ENCODE measurements around the gene FARP1. TPM values are rescaled to one million over a fixed set of nuclear protein-coding genes. Genes with fewer than 3 reads are reported as not detected.

The FARP1 gene
- polyA plus RNA-seq, 2 of the 4 experiments (the other 2 are of a cell fraction) = 9.4 to 13.0 TPM

GRCh38 chr13:98109226-98109853 lies 33.6 kb upstream of the FARP1 start:
- ChIA-PET POLR2A (no interaction called here), CTCF (interaction anchor here (2.9 kb wide), 1 partner anchor 9 kb away, joined by 10 read pairs; no protein-coding TSS in a partner anchor)
- no peak for TF ChIP-seq HEYL (CRISPR knock-in tag; IDR thresholded peaks at IDR 0.05)
- no peak for TF ChIP-seq TFCP2L1 (CRISPR knock-in tag; IDR thresholded peaks at IDR 0.05)
- no peak for TF ChIP-seq ZSCAN20 (CRISPR knock-in tag; IDR thresholded peaks at IDR 0.05)
- no peak for TF ChIP-seq CBX2 (IDR thresholded peaks at IDR 0.05; ENCODE audit: borderline replicate concordance, low read depth)
- no peak for TF ChIP-seq RFX5 (IDR thresholded peaks at IDR 0.05)
- no peak for TF ChIP-seq MYC (IDR thresholded peaks at IDR 0.05; ENCODE audit: borderline replicate concordance, low read length)
- TF ChIP-seq CHD4 (IDR thresholded peaks at IDR 0.05; ENCODE audit: borderline replicate concordance) = no peak
- no peak for TF ChIP-seq MAZ (IDR thresholded peaks at IDR 0.05; ENCODE audit: borderline replicate concordance, low read depth, low read length)
- no peak for TF ChIP-seq RARB (CRISPR knock-in tag; IDR thresholded peaks at IDR 0.05)
- no peak for TF ChIP-seq MAFK (IDR thresholded peaks at IDR 0.05; ENCODE audit: partially characterized antibody)
- no peak for TF ChIP-seq RAD21 (conservative IDR thresholded peaks at IDR 0.05 in 1 of 2, IDR thresholded peaks at IDR 0.05 in 1 of 2)
- TF ChIP-seq RCOR1 (IDR thresholded peaks at IDR 0.05; ENCODE audit: low read depth, low read length) = no peak
- TF ChIP-seq CEBPB (IDR thresholded peaks at IDR 0.05) = no peak
- no peak for TF ChIP-seq ESRRA (IDR thresholded peaks at IDR 0.05; ENCODE audit: borderline replicate concordance, low read length)
- TF ChIP-seq, protein P1, sequence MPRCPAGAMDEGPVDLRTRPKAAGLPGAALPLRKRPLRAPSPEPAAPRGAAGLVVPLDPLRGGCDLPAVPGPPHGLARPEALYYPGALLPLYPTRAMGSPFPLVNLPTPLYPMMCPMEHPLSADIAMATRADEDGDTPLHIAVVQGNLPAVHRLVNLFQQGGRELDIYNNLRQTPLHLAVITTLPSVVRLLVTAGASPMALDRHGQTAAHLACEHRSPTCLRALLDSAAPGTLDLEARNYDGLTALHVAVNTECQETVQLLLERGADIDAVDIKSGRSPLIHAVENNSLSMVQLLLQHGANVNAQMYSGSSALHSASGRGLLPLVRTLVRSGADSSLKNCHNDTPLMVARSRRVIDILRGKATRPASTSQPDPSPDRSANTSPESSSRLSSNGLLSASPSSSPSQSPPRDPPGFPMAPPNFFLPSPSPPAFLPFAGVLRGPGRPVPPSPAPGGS (IDR thresholded peaks at IDR 0.05) = no peak
- no peak for FAIRE-seq
- ATAC-seq = no peak
- no peak overlapping the region for H3K27ac ChIP-seq
- no peak overlapping the region for H3K4me3 ChIP-seq
- H3K4me2 ChIP-seq = no peak overlapping the region
- 56% methylated on average over 7 of the region's 7 CpGs for WGBS (ENCODE audit: missing lambda C conversion rate)
- H3K4me1 ChIP-seq = no peaks in the 10 kb centered on the region
- DNase-seq (ENCODE audit: low read depth in 1 of 2, low spot score in 1 of 2) = no peak
- H3K9me3 ChIP-seq = no peaks in the 10 kb centered on the region

DNA sequence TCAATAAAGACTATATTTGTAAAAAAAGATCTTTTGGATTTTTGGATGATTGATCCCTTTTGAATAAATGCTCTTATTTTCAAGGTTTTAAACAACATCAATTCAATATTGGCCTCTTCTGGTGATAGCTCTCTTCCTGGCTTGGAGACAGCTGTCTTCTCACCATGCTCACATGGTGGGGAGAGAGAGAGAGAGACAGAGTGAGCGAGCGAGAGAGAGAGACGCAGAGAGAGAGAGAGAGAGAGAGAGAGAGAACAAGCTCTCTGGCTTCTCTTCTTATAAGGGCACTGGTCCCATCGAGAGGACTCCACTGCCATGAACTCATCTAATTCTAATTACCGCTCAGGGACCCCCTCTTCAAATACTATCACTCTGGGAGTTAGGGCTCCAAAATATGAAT lies 32.1 kb upstream of the FARP1 start:
- 86% methylated on average over 5 of the region's 5 CpGs for WGBS (ENCODE audit: missing lambda C conversion rate)
- CTCF ChIA-PET = no interaction called here
- no peak for DNase-seq (ENCODE audit: low read depth in 1 of 2, low spot score in 1 of 2)

GRCh38 chr13:98111168-98112098 lies 31.5 kb upstream of the FARP1 start:
- ChIA-PET CTCF (no interaction called here), POLR2A (no interaction called here)
- Histone ChIP-seq H3K4me1 (no peaks in the 10 kb centered on the region), H3K9me3 (no peaks in the 10 kb centered on the region), H3K4me2 (no peak overlapping the region), H3K4me3 (no peak overlapping the region), H3K27ac (no peak overlapping the region)
- ATAC-seq = no peak
- FAIRE-seq = no peak
- no peak for DNase-seq (ENCODE audit: low read depth in 1 of 2, low spot score in 1 of 2)
- 77% methylated on average over 6 of the region's 10 CpGs for WGBS (ENCODE audit: missing lambda C conversion rate)
- TF ChIP-seq ZNF302 (CRISPR knock-in tag; IDR thresholded peaks at IDR 0.05) = no peak
- TF ChIP-seq TP53 (CRISPR knock-in tag; IDR thresholded peaks at IDR 0.05) = no peak
- no peak for TF ChIP-seq ELK1 (IDR thresholded peaks at IDR 0.05; ENCODE audit: low read depth, low read length)
- TF ChIP-seq CHD4 (IDR thresholded peaks at IDR 0.05; ENCODE audit: borderline replicate concordance) = no peak
- TF ChIP-seq CHD2 (IDR thresholded peaks at IDR 0.05; ENCODE audit: low read length, partially characterized antibody) = no peak
- no peak for TF ChIP-seq CBX8 (IDR thresholded peaks at IDR 0.05)
- TF ChIP-seq USF2 (IDR thresholded peaks at IDR 0.05) = no peak
- no peak for TF ChIP-seq NR3C1 (IDR thresholded peaks at IDR 0.05)
- TF ChIP-seq, protein P2, sequence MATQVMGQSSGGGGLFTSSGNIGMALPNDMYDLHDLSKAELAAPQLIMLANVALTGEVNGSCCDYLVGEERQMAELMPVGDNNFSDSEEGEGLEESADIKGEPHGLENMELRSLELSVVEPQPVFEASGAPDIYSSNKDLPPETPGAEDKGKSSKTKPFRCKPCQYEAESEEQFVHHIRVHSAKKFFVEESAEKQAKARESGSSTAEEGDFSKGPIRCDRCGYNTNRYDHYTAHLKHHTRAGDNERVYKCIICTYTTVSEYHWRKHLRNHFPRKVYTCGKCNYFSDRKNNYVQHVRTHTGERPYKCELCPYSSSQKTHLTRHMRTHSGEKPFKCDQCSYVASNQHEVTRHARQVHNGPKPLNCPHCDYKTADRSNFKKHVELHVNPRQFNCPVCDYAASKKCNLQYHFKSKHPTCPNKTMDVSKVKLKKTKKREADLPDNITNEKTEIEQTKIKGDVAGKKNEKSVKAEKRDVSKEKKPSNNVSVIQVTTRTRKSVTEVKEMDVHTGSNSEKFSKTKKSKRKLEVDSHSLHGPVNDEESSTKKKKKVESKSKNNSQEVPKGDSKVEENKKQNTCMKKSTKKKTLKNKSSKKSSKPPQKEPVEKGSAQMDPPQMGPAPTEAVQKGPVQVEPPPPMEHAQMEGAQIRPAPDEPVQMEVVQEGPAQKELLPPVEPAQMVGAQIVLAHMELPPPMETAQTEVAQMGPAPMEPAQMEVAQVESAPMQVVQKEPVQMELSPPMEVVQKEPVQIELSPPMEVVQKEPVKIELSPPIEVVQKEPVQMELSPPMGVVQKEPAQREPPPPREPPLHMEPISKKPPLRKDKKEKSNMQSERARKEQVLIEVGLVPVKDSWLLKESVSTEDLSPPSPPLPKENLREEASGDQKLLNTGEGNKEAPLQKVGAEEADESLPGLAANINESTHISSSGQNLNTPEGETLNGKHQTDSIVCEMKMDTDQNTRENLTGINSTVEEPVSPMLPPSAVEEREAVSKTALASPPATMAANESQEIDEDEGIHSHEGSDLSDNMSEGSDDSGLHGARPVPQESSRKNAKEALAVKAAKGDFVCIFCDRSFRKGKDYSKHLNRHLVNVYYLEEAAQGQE (IDR thresholded peaks at IDR 0.05) = no peak
- no peak for TF ChIP-seq JUN (IDR thresholded peaks at IDR 0.05)
- no peak for TF ChIP-seq BHLHE40 (IDR thresholded peaks at IDR 0.05; ENCODE audit: low read depth, low read length)
- TF ChIP-seq HEYL (CRISPR knock-in tag; IDR thresholded peaks at IDR 0.05) = no peak

More for the DNA sequence above, 32.1 kb upstream of the FARP1 start:
- TF ChIP-seq PHF8 (IDR thresholded peaks at IDR 0.05; ENCODE audit: borderline replicate concordance, low read depth) (no peak), RNF2 (IDR thresholded peaks at IDR 0.05; ENCODE audit: borderline replicate concordance, low read depth) (no peak)
- ATAC-seq = no peak
- Histone ChIP-seq H3K4me3 (no peak overlapping the region), H3K4me2 (no peak overlapping the region), H3K4me1 (no peaks in the 10 kb centered on the region), H3K27ac (no peak overlapping the region), H3K9me3 (no peaks in the 10 kb centered on the region)
- POLR2A ChIA-PET = no interaction called here
- no peak for FAIRE-seq

Data from A549 (cell line).